Epidermal melanocyte (primary cell): ENCODE measurements around the gene KRTAP12-4.
"Not testable (repeated sequence)": the region's sequence is repeated elsewhere in the genome, so short reads cannot be mapped to it uniquely, and the experiment has no call there.

ENCODE experiments used
- DNase-seq: peaks from one replicate; pipeline ENCODE4 v3.0.0; 2011; ENCODE audit warnings: low spot score; ENCODE audit not compliant: insufficient read length

Gene KRTAP12-4

GRCh38 chr21:44654576-44655175, at the start of gene KRTAP12-4:
TSS of gene KRTAP12-4 (minus strand) at chr21:44654659. CDS start at chr21:44654614, 45 bp downstream.
- no peak for DNase-seq

GRCh38 chr21:44703731-44704635, 49.5 kb upstream of the KRTAP12-4 start:
- no peak for DNase-seq

- no peak for DNase-seq
Measured at GRCh38 chr21:44702973-44703730, 48.7 kb upstream of the KRTAP12-4 start.

DNA sequence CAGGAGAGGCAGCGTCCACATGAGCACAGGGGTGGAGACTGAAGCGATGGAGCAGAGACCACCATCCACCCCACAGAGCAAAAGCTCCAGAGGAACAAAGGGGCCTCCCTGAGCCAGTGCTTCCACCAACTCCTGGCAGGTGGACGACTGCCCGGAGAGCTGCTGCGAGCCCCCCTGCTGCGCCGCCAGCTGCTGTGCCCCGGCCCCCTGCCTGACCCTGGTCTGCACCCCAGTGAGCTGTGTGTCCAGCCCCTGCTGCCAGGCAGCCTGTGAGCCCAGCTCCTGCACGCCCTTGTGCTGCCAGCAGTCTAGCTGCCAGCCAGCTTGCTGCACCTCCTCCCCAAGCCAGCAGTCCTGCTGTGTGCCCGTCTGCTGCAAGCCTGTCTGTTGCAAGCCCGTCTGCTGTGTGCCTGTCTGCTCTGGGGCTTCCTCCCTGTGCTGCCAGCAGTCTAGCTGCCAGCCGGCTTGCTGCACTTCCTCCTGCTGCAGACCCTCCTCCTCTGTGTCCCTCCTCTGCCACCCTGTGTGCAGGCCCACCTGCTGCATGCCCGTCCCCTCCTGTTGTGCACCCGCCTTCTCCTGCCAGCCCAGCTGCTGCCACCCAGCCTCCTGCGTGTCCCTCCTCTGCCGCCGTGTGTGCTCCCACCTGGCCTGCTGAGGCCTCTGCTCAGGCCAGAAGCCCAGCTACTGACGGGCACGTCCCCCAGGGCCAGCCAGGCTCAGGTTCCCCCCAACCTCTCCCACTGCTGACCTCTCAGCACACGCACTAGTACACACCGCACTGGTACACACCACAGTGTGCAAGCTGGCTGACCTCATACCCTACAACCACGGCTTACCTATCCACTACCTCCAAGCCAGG, 47.9 kb upstream of the KRTAP12-4 start:
- DNase-seq: no peak

- DNase-seq: no peak
Measured at GRCh38 chr21:44701541-44701940, 47.1 kb upstream of the KRTAP12-4 start.

DNA sequence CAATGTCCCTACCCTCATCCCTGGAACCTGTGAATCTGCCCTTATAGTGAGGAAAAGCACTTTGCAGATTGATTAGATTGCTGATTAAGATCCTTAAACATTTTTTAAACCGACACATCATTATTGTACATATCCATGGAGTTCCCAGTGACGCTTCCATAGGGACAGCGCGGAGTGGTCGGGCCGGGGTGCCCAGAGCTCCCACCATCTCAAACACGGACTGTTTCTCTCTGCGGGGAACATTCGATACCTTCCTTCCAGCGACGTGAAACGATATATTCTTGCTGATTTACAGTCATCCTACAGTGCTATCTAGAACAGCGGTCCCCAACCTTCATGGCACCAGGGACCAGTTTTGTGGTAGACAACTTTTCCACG, 46.6 kb upstream of the KRTAP12-4 start:
- no peak for DNase-seq

GRCh38 chr21:44700101-44701022, 45.9 kb upstream of the KRTAP12-4 start:
- no peak for DNase-seq

GRCh38 chr21:44699502-44700001, 45.1 kb upstream of the KRTAP12-4 start:
- no peak for DNase-seq

GRCh38 chr21:44697811-44698734, 43.6 kb upstream of the KRTAP12-4 start:
- no peak for DNase-seq

DNA sequence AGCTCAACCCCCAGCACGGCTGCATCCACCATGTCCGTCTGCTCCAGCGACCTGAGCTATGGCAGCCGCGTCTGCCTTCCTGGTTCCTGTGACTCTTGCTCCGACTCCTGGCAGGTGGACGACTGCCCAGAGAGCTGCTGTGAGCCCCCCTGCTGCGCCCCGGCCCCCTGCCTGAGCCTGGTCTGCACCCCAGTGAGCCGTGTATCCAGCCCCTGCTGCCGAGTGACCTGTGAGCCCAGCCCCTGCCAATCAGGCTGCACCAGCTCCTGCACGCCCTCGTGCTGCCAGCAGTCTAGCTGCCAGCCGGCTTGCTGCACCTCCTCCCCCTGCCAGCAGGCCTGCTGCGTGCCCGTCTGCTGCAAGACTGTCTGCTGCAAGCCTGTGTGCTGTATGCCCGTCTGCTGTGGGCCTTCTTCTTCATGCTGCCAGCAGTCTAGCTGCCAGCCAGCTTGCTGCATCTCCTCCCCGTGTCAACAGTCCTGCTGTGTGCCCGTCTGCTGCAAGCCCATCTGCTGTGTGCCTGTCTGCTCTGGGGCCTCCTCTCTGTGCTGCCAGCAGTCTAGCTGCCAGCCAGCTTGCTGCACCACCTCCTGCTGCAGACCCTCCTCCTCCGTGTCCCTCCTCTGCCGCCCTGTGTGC, 42.8 kb upstream of the KRTAP12-4 start, which contains the start of gene KRTAP10-12:
TSS of gene KRTAP10-12 (plus strand) at position 1 of the 639 bp plus-strand sequence. CDS start at position 31, 30 bp downstream.
- not testable (repeated sequence) for DNase-seq

GRCh38 chr21:44696572-44696971, 42.1 kb upstream of the KRTAP12-4 start:
- DNase-seq: no peak

- no peak for DNase-seq
Measured at GRCh38 chr21:44695641-44696040, 41.2 kb upstream of the KRTAP12-4 start.

DNA sequence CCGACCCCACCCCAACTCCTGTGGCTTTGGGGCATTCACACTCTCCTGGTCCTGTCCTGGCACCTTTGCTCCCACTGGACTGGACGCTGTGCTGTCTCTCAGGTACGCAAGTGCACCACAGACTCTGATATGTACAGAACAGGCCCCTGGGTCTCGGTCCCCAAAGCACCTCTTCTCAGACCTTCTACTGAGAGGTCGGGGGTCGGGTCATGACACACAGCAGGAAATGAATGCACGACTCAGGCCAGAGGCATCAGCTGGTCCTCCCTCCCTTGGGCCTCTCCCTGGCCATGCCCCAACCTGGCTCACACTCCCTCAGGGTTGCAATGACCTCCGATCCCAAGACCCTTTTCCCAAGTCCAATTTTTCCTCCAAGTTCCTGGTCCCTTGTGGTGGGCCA, 40.7 kb upstream of the KRTAP12-4 start:
- no peak for DNase-seq

DNA sequence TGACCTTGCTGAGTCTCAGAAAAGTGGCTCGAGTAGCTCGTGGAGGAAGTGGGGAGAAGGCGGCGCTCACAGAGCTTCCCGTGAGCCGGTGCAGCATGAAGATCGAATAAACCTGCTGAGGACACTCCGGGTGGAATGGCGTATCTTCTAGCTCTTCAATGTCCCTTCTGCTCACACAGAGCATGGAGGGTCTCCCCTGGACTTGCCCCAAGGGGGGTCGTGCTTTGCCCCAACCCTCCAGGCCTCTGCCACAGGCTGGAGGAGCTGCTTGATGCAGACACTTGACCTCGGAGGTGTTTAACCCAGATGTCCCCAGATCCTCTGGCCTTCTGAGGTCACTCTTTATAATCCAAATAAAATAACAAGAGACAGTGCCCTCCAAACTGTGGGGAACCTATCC, 40.3 kb upstream of the KRTAP12-4 start:
- no peak for DNase-seq

- DNase-seq: no peak
Measured at GRCh38 chr21:44692798-44693512, 38.5 kb upstream of the KRTAP12-4 start.

DNA sequence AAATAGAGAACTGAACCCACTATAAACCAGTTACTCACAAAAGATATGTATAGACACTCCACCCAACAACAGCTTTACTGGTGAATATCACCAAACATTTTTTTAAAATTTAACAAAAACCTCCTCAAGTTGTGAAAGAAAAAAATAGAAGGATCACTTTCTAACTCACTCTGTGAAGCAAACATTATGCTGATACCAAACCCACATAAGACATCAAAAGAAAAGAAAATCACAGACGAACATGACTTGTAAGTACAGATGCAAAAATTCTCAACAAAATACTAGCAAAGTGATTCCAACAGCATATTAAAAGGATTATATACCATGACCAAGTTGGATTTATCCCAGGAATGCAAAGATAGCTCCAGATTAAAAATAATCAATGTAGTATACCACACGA, 37.2 kb upstream of the KRTAP12-4 start:
- DNase-seq: no peak

GRCh38 chr21:44689740-44690139, 35.3 kb upstream of the KRTAP12-4 start:
- DNase-seq: not testable (repeated sequence)
